ENCODE results near the gene ZBTB20.

GRCh38 chr3:115040246-115040645 lies 106.8 kb downstream of the ZBTB20 start:
- TF ChIP-seq EP300 (IDR thresholded peaks at IDR 0.05) (no peak), CTCF (IDR thresholded peaks at IDR 0.05) (no peak), POLR2A (IDR thresholded peaks at IDR 0.05) (no peak)
